Measurements from ENCODE around the gene HAO1.
A peak's percentile ranks its signal among the peaks of the same experiment; 100 is the strongest.
"Not testable (repeated sequence)": the region's sequence is repeated elsewhere in the genome, so short reads cannot be mapped to it uniquely, and the experiment has no call there.

Gene HAO1

DNA sequence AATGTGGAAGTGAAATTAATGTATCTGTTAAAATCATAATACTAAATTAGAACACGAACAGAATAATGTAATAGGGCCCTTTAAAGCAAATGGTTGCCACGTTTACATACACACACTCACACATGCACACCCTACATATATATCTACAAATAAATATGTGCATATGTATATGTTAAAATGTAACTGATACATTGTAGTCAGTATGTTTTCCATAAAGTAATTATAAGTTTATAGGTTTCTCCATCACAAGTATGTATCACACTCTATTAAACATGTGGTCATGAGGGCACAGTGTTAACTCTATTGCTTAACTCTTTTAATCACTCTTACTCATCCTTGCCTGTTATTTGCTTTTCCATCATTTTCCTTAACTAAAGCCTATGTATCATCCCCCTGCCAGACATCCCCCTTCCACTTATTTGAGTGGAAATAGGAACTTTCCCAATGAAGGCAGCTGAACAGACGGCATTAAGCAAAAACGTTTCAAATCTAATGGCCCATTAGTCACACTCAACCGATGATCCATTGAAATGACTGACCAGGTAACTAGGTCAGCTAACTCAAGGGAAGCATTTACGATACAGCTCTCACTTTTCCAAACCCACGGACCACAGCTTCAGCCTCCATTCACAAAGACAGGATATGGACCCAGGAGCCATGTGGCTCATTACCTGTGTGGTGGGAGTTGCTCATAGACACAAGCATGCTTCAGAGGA lies 89.3 kb downstream of the HAO1 start:
- DNase-seq = peak; percentile 50

DNA sequence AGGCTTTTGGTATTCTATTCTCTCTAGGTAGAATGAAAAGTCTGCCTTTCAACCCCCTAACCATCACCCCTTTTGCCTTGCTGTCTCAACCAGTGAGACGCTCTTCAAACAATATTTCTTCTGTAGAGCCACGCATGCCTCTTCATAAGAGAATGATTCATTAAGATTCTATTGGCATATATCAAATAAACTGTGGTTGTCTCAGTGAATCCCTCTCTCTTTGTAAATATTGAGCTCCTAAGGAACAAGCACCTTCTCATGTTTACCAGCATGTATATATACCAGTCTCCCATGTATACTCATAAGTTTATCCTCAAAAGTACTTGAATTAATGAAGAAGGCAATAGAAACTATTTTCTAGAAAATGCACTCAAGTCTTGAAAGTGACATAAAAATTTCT lies 90.6 kb downstream of the HAO1 start:
- DNase-seq = no peak

DNA sequence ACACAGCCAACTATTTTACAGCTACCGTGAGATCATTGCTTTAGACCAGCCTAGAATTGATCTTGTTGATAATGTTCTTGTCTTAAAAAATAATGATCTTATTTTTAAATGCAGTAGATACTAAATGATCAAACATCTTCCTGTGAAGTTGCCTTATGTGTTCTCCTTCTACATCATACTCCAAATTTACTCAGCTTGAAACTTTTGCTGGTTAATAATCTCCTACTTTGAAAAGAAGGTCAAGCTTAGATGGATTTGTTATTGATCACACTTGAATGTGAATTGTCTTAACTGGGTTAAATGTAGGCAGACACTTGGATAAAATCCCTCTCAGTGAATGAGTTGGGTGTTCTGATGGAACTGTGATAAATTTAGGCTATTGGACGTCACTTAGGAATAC lies 91.9 kb downstream of the HAO1 start:
- DNase-seq = no peak

DNA sequence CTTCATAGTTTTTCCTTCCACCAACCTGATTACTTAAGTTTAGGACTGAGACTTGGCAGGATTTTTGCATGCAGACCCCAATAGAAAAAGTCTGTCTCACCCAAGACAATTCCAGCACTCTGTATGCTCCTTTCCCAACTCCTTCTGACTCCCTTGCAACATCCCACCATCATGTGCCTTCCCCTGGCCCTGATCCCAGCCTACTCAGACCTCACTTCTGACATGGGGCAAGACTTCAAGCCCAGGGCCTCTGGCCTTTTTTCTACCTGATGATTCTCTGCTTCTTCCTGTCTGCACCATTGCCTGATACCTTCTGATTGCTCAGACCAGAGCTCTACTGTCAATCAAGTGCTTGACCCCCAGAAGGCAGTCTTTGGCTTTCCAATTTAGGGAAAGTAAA lies 96.6 kb downstream of the HAO1 start:
- DNase-seq = peak; percentile 41

DNA sequence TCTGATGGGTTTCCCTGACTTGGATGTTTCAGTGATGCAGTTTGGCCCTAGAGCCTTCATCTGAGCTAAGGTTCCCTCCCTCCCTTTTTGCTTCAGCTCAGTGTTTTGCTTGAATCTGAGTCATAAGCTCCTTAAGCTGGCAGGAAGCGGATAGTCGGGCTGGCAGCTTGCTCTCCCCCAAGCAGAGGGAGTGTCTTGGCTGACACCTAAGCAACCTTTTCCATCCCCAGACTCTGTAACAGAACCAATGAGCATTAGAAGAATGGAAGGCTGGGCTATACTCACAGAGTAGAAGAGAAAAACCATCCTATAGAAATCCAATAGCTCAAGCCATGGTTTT lies 98.3 kb downstream of the HAO1 start:
- peak; percentile 82 for DNase-seq

DNA sequence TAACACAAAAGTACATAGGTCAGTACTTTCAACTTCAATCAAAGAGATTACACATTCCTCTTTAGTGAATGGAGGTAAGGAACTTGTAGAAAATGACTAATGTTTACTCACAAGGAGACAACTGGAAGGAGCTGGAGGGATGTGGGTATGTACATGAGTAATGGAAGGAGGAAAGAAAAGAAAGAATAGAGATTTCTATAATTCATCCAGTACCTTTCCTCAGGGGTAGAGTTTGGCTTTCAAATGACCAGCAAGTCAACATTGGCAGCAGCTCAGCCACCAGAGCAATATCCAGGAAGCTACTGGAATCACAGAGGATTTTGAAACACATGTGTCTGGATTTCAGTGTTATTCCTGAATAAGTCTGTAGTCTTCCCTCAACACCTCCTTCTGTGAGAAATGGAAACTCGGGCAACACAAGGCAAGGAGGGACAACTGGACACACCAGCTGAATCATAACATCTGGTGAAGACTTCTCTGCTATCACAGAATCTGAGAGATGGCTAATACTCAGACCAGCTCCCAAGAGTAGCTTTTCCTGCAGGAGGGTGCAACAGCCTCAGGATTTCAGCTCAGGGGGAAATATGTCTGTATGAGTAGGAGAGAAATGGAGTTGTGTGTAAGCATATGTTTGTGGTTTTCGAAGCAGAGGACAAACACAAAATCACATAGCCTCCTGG lies 98.8 kb downstream of the HAO1 start:
- DNase-seq = peak; percentile 70

DNA sequence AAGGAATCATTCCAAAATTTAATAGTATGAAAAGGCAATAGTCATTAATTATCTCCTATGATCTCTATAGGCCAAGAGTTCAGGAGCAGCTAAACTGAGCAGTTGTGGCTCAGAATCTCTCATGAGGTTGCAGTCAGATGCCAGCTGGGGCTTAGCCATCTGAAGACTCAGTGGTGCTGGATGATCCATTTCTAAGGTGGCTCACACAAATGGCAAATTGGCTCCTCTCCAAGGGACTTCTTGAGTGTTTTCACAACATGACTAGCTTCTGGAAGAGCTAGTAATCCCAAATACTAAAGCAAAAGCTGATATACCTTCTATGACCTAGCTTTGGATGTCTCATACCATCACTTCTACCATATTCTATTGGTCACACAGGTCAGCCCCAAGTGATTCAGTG lies 104.2 kb downstream of the HAO1 start:
- DNase-seq = peak; percentile 7

DNA sequence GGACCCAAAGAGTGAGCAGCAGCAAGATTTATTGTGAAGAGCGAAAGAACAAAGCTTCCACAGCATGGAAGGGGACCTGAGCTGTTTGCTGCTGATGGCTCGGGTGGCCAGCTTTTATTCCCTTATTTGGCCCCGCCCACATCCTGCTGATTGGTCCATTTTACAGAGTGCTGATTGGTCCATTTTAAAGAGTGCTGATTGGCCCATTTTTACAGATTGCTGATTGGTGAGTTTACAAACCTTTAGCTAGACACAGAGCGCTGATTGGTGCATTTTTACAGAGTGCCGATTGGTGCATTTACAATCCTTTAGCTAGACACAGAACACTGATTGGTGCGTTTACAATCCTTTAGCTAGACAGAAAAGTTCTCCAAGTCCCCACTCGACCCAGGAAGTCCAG lies 105.8 kb downstream of the HAO1 start:
- not testable (repeated sequence) for DNase-seq

Data from fibroblast of upper back skin (primary cell).